ENCODE results near the gene INO80E. TPM values are rescaled to one million over a fixed set of nuclear protein-coding genes. Genes with fewer than 3 reads are reported as not detected.
"Not testable (repeated sequence)": the region's sequence is repeated elsewhere in the genome, so short reads cannot be mapped to it uniquely, and the experiment has no call there.

INO80E gene, protein sequence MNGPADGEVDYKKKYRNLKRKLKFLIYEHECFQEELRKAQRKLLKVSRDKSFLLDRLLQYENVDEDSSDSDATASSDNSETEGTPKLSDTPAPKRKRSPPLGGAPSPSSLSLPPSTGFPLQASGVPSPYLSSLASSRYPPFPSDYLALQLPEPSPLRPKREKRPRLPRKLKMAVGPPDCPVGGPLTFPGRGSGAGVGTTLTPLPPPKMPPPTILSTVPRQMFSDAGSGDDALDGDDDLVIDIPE
- total RNA-seq: 88.5 TPM

DNA sequence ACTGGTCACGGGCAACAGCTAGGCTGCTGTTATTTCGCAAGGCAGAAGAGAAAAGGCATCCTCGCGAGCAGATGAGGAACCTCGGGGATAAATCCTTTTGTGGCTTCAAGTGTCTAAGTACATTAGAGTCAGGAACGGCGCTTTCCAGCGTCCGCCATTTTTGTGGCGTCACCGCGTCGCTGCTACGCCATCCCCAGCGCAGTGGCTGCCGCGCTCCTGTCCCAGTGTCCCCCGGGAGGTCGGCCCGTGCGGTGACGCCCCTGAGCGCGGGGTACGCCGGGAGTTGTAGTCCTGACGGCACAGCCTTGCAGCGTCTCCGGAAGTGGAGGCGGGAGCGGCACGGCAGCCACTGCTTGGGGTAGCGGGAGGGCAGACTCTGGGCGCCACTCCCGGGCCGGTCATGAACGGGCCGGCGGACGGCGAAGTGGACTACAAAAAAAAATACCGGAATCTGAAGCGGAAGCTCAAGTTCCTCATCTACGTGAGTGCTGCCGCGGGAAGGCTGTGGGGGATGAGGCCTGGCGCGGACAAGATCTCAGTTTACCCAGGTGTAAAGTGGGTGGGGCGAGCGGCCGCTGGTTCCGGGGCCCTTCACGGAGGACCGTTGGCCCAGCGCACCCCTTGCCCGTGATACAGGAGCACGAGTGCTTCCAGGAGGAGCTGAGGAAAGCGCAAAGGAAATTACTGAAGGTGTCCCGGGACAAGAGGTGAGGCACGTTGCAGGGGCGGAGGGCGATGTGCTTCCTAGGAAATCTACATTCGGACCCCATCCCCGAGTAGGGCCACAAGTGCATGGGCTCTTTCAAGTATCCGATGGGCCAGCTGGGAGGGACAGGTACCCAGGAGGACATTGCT, at the start of gene INO80E:
INO80E (plus strand) TSS at position 331 of the 855 bp plus-strand sequence; CDS start at position 401, 70 bp downstream.
- peak; percentile 98 for DNase-seq (ENCODE audit: low spot score)

DNA sequence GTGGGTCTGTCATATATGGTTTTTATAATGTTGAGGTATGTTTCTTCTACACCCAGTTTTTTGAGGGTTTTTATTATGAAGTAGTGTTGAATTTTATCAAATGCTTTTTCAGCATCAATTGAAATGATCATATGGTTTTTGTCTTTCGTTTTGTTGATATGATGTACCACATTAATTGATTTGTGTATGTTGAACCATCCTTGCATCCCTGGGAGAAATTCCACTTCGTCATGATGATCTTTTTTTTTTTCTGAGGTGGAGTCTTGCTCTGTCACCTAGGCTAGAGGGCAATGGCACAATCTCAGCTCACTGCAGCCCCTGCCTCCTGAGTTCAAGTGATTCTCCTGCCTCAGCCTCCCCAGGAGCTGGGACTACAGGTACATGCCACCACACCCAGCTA, 48.1 kb upstream of the INO80E start:
- no peak for DNase-seq (ENCODE audit: low spot score)

DNA sequence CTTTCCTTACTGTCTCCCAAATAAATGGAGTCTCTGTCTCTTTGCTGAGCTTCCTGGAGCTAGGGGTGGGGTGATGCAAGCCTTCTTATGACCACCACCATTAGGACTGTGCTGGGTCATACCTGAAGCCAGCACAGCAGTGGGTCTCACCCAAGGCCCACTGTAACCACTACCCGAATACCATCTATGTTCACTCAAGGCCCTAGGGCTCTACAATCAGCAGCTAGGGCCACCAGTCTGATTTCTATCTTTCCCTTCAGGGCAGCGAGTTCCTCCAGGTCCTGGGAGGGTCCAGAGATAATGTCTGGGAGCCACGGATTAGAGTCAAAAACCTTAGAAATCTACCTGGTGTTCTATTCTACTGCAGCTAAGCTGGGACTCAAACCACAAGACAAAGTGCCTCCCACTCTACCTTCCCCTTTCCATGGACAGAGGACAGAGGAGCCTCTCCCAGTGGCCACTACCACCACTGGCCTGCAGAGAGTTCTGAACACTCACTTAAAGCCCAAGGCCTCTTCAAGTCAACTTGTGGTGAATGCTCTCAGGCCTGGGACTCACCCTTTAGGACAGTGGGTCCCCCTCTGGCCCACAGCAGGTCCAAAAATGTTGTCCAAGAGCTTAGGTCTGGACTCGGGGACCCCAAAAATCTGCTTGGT, 45.1 kb upstream of the INO80E start:
- DNase-seq (ENCODE audit: low spot score): no peak

DNA sequence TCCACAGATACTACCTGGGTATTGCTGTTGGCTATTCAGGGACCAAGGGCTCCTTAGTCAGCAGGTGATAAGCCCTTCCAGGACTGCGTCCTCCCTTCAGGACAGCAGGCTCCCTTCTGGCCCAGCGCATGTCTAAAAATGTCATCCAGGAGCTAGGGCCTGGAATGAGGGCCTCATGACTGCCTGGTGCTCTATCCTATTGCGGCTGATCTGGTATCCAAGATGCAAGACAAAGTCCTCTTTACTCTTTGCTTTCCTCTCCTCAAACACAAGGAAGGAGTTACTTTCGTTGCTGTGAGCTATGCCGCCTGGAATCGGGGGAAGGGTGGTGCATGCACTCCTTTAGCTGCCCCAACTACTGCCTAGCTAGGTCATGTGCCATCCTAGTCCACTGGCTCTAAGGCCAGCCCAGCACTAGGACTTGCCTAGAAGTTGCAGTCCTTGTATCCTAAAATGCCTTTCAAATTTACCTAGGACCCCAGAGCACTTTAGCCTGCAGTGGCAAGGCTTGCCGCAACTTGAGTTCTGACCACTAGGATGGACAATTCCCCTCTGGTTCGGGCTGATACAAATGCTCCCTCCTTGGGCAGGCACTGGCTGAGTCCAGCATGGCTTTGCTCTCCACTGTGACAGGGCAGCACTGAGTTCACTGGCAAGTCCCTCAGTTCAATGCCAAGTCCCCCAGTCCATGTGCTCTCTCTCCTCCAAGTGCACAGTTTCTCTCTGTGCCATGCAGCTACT, 44.2 kb upstream of the INO80E start:
- DNase-seq (ENCODE audit: low spot score): no peak

DNA sequence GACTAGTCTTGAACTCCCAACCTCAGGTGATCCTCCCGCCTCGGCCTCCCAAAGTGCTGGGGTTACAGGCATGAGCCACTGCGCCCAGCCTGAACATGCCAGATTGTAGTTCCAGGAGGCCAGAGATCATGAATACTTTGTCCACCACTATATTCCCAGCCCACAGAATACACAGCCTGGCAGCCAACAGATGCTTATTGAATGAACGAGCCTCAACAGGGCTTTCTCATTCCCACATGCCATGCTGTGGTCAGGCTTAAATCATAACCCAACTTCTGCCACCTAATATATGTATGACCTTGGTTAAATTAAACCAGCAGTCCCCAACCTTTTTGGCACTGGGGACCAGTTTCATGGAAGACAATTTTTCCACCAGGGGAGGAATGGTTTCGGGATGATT, 37.3 kb upstream of the INO80E start:
- DNase-seq (ENCODE audit: low spot score): no peak

DNA sequence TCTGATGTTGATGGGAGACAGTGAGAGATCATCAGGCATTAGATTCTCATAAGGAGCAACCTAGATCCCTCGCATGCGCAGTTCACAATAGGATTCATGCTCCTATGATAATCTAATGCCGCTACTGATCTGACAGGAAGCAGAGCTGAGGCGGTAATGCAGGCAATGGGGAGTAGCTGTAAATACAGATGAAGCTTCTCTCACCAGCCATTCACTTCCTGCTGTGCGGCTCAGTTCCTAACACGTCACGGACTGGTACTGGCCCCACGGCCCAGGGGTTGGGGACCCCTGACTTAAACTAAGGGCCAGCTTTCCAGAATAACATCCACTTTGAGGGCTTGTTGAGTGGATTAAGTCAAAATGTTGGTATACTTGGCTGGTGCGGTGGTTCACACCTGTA, 36.7 kb upstream of the INO80E start:
- DNase-seq (ENCODE audit: low spot score): no peak

DNA sequence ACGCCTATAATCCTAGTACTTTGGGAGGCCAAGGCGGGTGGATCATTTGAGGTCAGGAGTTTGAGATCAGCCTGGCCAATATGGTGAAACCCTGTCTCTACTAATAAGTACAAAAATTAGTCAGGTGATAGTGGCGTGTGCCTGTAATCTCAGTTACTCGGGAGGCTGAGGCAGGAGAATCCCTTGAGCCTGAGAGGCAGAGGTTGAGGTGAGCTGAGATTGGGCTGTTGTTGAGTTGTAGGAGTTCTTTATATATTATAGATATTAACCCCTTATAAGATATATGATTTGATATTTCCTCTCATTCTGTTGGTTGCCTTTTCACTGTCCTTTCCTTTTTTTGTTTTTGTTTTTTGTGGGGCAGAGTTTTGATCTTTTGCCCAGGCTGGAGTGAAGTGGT, 36.2 kb upstream of the INO80E start:
- DNase-seq (ENCODE audit: low spot score): not testable (repeated sequence)

DNA sequence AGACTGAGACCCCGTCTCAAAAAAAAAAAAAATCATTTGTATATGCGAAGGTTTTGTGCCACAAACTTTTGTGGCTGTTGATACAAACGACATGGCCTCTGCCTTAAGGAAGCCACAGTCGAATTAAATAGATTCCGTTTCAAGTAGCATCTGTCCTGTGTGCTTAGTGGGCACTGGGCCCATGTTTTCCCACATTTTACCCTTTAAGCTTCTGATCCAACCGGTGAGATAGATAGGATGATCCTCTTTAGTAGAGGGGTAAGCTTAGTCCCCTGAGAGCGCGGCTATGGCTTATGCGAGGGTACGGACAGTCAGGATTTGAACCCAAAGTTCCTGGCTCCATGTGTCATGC, 34.9 kb upstream of the INO80E start:
- no peak for DNase-seq (ENCODE audit: low spot score)

DNA sequence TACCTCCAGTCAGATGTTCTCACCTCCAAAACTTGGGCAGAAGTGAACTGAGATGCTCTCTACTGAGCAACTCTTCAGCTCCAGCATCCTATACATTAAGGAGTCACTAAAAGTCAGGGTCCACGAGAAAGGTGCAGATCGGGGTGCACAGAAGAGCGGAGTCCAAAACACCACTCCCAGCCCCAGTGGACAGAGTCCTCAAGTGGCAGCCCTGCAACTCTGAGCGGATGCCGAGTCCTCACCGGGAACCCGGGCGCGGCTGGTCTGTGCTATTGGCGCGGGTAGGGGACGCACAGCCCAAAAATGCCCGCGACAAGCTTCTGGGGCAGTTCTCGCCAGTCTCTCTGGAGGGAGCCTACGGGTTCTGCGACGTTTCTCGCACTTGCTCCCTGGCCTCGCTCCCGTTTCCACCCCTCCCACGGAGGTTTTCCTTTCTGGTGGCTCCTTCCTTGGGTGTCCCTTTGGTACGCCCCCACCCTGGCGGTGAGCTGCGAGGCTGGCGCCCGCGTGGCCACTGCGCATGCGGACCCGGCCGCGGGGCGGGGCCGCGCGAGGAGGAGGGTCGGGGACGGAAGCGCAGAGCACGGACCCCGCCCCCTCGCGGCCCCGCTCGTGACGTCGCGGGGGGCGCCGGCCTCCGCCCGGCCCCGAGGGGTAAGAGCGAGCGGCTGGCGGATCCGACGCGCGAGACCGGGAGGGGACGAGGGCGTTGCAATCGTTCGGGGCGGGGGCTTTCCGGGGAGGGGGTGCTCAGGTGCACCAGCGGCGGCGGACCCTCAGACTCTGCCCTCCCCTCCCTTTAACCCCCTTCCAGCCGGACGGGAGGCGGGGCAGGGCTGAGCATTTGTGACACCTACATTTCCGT, 34.3 kb upstream of the INO80E start, which contains the start of gene TMEM219:
TMEM219 (plus strand) TSS at position 601 of the 865 bp plus-strand sequence. CDS start 1,065 bp downstream, outside the sequence.
- peak; percentile 91 for DNase-seq (ENCODE audit: low spot score)

DNA sequence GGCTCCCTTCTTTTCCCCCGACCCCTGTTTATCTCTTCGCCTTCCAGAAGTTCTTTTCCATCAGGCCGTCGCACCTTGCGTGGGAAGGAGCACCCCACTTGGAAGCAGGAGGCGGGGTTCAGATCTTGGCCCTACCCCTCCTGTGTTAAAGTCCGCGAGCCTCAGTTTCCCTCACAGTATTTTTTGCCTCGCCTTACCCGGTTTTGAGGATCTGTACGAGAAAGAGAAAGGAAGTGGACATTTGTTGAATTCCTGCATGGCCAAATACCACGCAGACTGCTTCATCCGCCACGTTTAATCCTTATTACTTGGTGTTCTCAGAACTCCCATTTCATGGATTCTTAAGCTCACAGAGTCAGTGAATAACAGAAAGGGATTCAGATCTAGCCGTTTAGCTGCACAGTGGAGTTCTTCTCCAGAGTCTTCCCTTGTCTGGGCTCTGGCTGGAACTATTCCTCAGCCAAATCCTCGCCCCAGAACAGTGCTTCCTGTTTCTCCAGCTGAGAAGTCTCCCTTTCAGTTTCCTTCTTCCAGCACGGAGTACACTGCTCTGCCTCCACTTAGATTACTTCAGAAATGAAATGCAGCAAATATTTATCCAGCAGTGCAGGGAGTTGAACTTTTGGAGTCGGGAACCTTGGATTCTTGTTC, 33.6 kb upstream of the INO80E start:
- DNase-seq (ENCODE audit: low spot score): no peak

DNA sequence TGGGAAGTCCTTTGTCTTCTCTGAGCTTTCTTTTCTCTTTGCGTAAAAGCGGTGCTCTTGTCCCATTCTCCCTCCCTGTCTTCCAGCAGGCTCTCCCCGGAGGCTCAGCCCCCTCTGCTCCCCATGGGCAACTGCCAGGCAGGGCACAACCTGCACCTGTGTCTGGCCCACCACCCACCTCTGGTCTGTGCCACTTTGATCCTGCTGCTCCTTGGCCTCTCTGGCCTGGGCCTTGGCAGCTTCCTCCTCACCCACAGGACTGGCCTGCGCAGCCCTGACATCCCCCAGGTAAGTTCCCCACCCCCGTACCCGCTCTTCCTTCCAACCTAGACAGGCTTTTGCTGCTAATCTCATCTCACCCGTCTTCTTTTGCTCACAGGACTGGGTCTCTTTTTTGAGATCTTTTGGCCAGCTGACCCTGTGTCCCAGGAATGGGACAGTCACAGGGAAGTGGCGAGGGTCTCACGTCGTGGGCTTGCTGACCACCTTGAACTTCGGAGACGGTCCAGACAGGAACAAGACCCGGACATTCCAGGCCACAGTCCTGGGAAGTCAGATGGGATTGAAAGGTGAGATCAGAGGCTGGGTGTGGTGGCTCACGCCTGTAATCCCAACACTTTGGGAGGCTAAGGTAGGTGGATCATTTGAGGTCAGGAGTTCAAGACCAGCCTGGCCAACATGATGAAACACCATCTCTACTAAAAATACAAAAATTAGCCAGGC, 32.9 kb upstream of the INO80E start:
- no peak for DNase-seq (ENCODE audit: low spot score)

DNA sequence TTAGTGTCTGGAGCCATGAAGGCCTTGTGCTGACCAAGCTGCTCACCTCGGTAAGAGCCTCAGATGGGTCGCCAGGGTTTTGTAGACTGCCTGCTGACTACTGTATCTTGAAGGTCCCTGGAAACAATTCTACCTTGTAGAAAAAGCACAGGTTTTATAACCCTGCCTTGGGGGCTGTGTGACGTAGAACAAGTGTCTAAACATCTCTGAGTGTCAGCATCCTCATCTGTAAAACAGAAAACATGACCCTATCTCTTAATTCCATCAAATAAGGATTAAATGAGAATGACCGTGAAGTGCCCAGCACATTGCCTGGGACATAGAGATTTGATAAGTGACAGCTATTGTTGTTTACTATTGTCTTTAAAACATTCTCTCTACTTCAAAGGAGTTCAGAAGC, 27.8 kb upstream of the INO80E start:
- DNase-seq (ENCODE audit: low spot score): no peak

DNA sequence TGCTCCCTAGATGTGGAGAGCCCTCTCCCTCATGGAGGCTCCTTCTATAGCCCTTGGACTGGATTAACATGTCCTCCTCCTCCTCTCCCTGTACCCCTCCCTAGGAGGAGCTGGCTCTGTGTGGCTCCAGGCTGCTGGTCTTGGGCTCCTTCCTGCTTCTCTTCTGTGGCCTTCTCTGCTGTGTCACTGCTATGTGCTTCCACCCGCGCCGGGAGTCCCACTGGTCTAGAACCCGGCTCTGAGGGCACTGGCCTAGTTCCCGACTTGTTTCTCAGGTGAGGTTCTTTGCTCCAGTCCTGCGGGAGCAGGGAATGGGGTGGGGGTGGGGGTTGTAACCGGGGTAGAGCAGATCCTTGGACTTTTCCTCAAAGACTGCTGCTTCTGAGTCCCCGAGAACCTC, 24.7 kb upstream of the INO80E start:
- DNase-seq (ENCODE audit: low spot score): no peak

DNA sequence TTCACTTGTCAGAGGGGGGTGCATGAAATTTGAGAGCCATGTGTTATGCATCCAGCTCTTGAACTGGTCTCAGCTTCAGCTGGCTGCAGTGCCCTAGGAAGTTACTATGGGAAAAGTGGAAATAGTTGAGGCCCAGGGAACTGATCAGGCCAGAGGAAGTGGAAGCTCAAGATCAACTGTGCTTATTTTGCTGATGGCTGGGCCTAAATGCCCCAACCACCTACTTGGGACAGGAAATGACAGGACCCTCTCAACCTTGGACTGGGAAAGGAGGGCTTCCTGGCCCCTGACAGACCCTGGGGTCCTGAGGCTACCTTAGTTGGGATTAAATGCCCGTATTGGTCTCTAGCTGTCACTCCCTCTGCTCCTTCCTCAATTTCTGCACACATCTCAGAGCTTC, 23.5 kb upstream of the INO80E start:
- no peak for DNase-seq (ENCODE audit: low spot score)

DNA sequence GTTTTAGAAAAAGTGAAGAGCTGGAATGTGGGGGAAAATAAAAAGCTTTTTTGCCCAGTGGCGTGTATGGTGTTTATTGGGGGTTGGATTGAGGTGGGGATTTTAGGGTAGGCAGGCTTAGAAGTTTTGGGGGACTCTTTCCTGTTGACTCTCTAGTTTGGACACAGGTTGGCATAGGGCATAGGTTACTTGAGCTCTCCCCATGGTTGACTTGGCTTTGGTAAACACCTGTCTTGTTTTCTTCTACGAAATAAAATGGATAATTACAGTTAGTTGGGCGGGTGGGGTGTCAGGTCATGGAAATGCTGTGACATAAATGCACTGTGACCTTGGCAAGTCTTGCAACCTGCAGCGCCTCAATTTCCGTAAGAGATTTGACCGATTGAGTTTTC, 23.1 kb upstream of the INO80E start:
- DNase-seq (ENCODE audit: low spot score): no peak

DNA sequence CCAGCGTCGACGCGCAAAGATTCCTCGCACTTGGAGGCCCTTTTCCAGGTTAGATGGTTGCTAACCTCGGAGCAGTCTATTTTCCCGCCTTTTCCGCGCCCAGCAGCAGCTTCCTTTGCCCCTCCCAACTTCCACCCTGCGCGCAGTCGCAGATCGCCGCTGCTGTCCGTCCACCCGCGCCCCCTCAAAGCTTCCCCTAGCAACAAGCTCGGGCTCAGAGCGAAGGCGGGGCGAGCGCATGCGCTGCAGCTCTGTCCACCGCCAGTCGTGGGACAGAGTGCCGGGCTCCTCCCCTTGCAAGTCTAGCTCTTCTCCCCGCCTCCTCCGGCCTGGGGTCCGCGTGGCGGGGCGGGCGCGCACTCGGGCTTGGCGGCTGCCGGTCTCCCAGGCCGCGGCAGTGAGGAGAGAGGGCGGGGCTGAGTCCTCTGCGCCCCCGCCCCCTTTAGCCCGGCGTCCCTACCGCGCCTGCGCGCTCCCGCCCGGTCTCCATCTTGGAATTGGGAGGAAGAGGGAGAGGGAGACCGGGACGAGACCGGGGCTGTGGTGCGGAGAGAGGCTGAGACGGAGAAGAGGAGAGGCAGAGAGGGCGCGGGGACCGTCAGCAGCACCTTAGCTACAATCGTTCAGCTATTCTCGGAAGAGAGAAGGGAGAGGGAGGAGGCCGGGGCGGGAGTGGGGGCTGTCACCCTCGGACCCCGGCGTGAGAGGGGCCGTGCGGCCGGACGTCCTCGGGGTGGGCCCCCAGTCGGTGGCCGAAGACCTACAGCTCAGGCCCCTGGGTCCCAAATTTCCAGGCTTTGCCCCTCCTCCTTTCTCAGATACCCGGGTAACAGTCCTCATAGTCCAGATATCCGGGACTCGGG, 22.4 kb upstream of the INO80E start, which contains the start of gene TAOK2:
TAOK2 (plus strand) TSS at position 485 of the 863 bp plus-strand sequence. CDS start 3,905 bp downstream, outside the sequence.
- peak; percentile 98 for DNase-seq (ENCODE audit: low spot score)

DNA sequence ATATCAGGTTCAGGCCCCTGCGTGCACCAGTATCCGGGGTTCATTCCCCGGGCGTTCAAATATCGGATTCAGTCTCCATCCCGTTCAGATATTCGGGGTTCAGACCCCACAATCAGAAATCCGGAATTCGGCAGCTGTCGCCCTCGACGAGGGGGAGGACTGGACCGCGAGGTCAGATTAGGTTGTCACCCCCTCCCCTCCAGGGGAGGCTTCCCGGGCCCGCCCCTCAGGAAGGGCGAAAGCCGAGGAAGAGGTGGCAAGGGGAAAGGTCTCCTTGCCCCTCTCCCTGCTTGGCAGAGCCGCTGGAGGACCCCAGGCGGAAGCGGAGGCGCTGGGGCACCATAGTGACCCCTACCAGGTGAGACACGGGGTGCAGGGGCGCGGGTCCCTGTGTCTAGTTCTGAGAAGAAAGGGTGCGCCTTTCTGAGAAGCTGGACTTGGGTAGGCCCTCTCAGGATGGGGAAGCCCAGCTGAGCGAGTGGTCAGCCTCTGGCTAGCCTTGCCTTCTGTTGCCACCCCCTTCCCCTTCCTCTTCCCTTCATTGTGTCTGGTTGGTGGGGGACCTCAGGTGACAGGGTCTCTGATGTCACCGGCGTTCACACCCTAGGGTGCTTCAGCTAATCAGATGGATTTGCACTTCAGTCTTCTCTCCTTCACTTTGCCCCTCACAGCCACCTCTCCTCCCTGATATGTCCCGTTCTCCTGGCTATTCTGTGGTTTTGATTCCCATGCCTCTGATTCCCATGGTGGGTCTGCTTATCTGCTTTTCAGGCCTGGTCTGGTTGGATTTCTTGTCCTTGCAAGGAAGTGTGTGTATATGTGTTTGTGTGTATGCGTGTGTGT, 21.5 kb upstream of the INO80E start:
- DNase-seq (ENCODE audit: low spot score): no peak

DNA sequence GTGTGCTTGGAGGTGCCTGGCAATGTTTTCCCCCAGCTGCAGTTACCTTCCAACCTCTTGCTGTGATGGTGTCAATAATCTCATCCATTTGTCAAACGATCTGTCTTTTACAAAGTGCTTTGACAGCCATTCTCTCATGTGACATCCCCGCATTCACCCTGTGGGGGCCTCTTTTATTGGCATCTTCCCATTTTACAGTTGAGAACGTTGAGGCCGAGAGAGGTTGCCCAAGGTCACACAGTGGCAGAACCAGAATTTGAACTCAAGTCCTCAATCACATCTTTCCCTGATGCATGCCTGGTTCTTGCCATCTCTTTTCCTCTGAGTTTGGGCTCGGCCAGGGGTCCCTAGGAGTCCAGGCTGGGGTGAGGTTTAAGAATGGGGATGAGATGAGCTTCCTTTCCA, 20.9 kb upstream of the INO80E start:
- DNase-seq (ENCODE audit: low spot score): no peak
